GM19395 (cell line): ENCODE results near the gene PLXNB1.

Experiments used
- ATAC-seq: cut with Tn5 transposase; IDR thresholded peaks from one replicate; pipeline ENCODE4 v1.9.1; 2021; ENCODE audit warnings: mild to moderate bottlenecking, moderate library complexity; ENCODE audit not compliant: unreplicated experiment

Gene PLXNB1

DNA sequence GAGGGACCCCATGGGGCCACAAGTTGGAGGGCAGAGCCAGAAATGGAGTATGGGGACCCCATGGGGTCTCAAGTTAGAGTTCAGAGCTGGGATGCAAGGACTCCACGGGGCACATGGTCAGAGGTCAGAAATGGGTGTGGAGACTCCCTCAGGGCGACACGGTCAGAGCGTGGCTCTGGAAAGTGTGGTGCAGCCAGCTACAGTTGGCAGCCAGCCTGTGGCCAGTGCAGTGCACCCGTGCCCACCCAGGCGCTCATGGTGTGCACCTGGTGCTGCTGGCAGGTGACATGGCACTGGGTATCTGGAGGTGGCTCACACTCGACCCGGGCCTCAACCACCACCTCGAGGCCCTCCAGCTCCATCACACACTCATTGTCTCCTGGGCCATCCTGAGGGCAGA, 11.2 kb downstream of the PLXNB1 start:
- ATAC-seq = no peak

DNA sequence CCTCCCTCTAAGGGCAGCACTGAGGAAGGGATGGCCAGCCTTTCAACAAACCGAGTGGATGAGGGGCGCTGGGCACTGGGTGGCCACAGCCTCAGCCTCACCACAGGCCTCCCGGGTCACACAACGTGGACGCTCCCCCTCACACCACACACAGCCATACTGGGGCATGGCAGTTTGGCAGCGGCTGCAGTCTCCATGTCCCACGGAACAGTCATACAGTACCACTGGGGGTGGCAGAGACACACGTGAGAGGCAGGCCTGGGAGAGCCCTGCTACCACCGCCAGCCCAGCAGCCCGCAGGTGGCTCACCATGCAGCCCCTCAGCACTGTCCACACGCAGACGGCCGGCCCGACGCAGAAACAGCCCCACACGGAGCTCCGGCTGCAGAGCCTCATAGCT, 11.7 kb downstream of the PLXNB1 start:
- ATAC-seq = no peak

DNA sequence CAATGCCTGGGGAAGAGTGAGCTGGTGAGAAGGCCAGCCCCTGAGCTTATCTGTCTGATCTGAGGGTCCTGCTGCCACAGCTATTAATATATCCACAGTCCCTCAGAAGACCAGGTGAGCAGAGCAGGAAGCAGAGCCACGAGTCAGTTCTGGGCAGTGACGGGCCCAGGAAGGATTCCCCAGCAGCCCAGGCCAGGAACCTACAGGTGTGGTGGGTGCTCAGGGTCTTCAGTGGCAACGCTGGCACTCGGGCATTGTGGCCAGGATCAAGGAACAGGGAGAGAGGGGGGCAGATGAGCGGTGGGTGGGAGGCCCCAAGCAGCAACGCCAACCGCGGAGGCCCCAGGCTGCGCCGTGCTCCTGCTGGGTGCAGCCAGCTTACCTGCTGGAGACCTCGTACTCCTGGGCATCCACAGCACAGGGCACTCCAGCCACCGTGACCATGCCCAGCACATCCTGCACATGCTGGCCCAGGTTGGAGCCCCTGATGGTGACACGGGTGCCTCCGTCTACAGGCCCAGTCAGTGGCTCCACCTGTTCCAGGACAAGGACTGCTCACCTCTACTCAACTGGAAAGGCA, 12.3 kb downstream of the PLXNB1 start:
- no peak for ATAC-seq

DNA sequence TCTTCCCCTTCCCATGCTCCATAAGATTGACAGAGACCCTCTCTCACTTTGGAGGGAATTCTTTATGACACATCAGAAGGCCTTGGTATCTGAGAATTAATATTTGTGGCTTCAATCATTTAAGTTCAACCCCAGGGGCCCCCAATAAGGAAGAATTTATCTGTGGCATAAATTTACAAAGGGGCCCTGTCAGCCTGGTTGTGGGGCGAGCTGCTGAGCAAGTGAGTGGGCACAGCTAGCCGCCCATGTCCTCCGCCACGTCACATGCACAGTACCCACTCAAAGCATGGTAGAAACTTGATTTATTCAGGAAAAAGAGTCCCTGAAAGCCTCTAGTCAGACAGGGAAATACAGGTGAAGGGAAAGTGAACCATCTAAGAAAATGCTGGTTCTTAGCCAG, 13.3 kb downstream of the PLXNB1 start:
- ATAC-seq = no peak

DNA sequence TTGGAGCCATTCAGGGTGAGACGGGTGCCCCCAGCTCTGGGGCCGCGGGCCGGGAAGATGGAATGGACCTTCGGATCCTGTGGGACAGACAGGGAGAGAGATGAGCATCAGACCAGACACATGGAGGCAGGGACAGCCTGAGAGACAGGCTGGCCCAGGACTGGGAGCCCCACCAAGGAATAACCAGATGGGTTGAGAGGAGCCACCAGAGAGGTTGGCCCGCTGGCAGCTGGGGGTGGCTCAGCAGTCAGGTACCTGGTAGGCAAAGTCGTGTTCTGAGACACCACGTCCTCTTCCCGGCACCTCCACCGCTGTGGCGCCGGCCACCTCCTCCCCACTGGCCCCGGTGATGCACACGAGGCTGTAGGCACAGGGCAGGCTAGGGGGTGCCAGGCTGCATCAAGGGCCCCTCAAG, 13.8 kb downstream of the PLXNB1 start:
- no peak for ATAC-seq

DNA sequence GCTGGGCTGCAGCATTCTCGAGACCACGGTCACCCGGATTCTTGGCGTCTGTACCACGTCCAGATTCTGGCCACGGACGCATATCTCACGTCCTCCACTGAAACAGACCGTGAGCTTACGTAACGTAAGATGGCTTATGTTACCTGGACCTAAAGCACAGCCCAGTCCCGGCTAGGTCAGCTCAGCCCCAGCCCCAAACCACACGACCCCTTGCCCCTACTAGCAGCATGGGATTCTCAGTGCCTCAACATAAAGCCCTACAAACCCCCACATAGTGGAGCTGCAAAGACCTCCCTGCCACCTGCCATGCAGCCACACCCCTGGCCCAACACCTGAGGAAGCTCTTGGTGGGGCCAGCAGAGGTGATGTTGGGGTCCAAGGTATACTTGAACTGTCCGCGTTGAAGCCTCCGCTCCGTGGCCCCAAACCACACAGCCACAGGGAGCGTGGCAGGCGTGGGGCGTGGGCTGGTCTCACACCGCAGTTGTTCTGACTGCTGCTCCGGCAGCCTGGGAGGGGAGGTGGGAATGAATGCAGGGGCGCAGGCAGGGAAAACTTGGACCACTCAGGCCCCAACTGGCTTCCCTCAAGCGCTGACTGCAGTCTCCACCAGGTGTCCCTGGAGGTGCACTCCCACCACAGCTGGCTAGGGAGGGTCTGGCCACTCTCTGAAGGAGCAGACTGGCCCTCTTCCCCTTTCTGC, 14.5 kb downstream of the PLXNB1 start:
- ATAC-seq = no peak

DNA sequence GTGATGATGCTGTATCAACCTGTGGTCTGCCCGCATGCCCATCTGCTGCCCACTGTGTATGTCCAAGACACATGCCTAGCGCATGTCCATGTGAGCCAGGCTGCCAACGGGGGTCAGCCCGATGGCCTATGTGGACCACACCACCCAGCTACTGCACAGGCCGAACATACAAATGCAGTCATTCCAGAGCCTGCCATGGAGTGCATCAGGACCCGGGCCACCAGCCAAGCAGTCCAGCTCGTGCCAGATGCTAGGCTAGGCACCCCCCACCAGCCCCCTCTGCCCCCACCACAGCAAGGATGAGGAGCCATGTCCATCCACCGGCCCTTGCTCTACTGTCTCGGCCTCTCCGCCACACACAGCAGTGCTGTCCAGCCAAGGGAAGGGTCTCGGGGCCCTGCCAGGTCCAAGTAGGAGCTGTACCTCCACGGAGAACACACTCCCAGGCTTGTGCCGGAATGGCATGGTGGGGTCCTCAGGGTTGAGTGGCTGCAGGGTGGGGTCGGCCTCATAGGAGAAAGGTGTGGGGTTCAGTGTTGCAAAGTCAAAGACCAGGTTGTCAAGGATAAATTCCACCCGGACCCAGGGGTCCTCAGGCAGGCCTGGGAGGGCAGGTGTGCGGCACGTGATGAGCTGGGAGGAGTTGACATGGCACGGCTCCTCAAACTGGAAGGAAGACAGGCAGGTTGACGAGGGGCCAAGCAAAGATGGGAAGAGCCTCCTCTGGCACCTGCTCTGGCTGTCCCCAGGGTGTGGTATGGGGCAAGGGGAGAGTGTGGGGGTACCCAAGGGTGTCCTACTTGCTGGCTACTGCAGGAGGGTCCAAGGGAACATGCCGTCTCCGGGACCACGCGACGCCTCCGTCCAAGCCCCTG, 15.3 kb downstream of the PLXNB1 start:
- no peak for ATAC-seq

DNA sequence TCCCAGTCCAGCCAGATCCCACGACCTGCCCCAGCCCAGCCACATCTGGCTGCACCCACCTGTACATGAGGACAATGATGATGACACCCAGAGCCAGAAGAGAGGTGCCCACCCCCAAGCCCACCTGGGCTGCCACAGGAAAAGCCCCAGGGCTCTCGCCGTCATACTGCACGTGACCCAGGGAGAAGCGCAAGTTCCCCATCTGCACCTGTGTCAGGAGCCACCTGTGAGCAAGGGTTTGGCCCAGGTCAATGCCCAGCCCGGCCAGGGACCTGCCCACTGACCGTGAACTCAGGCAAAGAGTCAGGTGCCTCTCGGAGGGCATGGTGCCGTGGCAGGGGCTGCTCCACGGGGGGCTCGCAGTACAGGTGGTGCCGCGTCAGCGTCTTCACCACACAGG, 16.3 kb downstream of the PLXNB1 start:
- no peak for ATAC-seq

DNA sequence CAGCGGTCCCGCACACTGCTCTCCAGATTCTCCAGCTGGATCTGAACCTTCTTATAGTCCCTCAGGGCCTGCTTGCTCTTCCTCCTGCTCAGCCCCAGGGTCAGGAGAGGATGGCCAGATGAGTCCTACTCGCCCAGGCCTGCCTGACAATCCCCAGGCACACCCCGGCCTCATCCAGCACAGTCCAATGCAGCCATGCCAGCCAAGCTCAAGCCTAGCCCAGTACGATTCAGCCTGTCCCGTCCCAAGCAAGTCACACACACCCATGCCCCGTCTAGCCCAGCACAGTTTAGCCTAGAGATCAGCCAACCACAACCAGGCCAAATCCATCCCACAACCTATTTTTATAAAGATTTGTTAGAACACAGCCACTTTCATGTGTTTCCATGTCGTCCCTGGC, 16.8 kb downstream of the PLXNB1 start:
- no peak for ATAC-seq

DNA sequence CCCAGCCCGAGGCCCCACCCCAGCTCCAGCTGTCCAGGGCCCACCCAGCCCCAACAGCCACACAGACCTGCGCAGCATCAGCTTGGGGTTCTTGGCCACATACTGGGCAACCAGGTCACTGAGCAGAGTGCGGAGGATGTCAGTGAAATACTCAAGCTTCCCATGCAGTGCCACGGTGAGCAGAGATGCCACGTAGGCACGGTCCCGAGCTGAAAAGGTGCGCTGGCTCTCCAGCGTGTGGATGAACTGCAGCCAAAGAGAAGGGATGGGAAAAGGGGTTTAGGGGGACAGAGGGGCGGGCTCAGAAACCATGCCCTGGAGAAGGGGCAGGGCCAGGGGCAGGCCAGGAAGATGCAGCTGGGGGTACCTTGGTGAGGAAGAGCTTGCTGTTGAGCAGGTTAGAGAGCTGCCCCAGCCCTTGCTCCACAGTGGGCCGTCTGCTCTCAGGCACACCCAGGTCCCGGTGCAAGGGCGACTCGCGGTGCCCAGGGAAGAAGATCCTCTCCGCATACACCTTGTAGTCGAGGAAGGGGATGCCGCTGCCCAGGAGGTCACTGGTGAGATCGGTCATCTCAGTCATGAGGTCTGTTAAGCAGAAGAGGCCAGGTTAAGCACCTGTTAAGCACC, 17.4 kb downstream of the PLXNB1 start:
- no peak for ATAC-seq

DNA sequence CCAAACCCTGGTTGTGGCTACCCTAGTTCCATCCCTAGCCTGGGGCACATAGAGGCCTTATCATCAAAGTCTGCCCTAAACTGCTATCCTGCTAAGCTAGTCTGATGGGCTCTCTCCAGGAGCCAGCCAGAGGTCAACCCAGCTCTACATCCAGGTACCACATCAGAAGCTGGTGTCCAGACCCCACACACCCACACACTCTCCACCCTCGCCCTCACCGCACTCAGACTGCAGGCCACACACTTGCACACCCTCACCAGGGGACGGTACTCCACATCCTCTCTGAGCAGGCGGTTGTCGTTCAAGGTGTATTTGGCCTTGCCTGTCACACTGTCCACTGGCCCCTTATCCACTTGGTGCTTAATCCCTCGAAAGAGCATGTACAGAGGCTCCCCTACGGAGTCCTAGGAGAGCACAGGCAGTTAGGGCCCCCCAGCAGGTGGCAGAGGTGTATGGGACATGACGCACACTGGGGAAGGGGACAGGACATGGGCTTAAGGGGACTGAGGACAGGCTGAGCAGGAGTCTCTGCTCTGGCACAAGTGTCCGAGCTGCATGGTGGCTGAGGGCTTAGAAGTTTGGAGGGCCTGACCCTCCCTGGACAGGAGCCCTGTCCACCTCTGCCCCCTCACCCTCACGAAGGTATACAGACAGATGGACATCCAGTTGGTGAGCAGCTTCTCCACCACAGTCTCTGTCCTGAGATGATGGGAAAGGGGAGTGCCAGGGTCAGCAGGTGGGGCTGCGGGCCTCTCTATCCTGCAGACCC, 18.1 kb downstream of the PLXNB1 start:
- no peak for ATAC-seq

DNA sequence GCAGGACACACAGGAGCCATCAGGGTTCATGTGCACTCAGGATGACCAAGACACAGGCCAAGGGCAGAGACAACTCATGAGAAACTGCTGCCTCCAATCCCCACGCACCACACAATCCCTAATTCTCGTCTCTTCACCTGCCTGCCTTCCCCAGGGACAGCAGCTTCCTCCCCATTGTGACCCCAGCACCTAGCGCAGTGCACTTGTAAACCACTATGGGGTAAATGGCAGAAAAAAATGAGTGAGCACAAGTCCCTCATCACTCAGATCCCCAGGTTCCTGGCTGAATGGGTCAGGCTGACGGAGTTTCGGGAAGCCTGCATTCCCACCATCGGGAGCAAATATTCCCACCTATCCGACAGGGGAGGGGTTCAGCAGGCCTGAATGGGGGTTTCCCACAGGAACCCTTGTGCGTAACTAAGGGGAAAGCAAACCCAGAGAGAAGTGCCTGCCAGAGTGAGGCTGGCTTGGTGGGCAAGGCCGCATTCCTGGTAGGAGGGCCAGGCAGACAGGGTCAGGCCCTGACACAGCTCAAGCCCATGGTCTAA, 18.8 kb downstream of the PLXNB1 start:
- no peak for ATAC-seq

DNA sequence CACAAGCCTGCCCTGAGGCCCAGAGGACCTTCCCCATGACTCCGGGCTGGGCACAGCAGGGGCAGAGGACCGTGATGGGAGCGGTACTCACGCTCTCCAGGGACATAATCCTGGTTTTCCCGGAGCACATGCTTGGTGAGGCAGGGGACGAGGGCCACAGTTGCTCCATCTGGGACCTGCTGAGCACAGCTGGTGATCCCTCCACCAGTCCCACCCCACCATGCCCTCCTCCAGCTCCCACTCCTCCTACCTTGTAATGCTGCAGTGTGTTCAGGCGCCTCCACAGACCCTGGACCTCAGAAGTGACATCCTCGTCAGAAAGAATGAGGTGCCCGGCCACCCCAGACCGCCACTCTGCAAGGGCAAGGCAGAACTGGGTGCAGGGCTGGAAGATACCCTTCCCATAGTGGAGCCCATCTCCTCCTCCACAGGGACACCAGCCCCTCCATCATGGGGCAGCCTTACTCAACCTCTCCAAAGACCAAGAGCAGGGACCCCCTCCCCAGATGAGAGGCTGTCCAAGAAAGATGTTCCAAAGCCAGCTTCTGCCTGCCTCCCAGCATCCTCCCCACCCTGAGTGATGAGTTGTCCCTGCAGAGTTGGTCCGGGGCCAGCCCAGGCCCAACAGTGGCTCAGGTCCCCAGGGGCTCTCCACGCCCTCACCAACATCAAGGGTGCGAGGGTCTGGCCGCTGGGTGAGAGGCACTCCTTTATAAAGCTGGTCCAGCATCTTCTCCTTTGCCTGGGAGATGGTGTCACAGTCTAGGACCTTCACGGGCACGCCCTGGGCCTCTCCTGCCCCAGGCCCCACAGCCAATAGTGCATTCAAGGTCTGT, 19.5 kb downstream of the PLXNB1 start:
- no peak for ATAC-seq

DNA sequence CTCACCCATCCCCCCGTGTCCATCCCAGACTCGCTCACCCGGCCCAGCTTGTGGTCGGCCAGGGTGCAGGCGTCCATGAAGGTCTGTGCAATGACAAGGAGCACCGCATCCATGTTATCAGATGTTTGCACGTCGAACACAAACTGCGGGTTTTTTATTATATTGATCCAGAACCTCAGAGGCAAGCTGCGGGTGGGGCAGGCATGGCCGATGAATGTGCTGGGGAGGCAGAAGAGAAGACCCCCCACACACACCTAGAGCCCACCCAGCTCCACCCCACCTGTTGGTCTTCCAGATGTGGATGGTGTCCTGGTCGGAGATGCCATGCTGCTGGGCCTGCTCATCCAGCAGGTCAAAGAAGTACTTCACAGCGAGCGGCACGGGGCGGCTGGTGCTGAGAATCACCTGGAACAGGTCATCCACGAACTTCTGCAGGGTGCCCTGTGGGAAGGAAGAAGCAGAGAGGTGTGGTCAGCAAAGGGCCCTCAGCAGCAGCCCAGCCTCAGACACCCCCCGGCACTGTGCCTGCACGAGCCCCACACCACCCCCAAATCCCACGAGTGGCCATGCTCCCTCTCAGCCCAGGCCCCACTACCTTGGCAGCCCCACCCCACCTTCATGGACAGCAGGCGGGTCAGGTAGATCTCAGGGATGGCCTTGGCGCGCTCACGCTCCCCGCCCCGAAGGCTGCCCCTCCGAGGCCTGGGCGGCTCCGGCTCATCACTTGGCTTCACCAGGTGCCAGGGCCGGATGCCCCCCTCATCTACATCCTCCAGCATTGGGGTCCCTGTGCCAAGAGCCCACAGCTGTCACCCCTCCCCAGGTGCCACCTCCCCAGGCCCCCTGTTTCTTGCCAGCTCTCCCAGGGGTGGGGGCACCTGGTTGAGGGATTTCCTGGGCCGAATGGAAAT, 20.3 kb downstream of the PLXNB1 start:
- no peak for ATAC-seq

DNA sequence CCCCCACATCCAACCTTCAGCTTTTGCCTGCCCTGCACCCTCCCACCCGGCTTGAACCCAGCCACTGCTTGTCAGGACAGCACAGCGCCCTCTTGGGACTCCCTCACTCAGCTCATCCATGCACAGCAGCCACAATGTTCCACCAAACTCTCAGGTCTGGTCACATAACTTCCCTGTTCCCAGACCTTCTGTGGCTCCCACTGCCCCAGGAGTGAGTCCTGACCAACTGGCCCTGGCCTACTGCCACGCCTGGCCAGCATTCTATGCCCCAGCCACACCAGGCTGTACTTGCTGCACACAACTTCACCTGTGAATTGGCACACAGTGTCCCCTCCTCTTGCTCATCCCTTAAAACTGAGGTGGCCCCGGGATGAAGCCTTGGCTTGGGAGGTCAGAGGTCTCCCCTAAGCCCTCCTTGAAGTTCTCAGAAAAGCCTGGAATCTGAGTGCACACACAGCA, 21.0 kb downstream of the PLXNB1 start:
- no peak for ATAC-seq

DNA sequence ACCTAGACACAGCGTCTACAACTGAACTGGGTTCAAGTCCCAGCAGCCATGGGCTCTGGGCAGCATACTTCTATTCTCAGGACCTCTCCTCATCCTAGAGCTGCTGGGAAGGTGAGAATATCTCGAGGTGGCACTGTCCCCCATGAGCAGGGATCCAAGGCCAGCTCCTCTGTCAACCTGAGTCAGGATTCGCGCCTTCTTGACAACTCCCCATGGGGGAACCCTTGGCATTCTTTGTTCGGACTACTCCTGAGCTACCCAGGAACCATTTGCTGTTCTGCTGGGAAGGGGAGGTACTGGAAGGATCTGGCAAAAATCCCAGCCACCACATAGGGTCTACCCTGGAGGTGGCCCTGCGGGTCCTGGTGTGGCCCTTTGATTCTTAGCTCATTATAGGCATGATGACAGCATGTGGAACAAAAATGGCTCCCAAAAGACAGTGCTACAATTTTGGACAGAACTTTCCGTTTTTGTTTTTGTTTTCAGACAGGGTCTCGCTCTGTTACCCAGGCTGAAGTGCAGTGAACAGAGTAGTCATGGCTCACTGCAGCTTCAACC, 22.3 kb downstream of the PLXNB1 start:
- ATAC-seq = no peak

DNA sequence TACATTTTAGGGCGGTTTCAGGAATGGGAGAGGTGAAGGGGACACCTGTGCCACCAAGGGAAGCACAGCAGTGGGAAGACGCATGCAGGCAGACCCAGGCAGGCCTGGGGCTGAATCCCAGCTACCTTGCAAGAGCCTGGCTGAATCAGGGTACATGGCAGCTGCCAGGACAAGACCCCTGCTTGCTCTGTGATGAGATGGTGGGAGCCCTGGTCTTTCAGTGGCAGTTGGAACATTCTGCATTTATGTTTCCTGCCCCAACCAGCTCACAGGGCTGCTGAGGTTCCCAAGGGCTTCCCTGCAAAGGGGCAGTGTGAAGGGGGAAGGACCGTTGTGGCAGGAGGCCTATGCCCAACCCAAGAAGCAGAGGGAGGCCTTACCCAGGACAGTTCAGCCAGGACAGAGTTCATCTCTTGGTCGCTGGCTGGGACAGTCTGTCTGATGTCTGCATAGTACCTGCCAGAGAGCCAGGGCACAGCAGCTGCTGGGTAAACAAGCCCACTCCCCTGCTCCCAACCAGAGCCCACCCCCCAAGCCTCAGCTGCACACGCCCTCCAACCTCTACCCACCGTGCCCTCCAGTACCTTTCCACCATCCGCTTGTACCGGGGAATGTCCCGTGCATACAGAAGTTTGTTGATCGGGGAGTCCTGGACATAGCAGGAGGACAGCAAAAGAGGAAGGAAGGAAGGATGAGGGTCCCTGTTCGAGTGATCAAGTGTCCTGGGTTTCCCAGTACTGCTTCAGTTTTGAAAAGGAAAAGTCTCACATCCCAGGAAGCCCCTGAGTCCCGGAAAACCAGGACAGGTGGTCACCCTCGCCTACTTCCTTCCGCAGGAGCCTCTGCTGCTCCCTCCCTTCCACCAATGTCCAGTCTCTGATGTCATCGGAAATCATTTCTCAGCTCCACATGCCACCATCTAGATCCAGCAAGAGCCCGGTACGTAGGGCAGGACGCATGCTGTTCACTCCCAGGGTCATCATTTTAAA, 23.1 kb downstream of the PLXNB1 start:
- no peak for ATAC-seq
